Islet of Langerhans (tissue), 1 donor: Measurements from ENCODE around the gene MRC2.

Source experiments
- FAIRE-seq: peaks from one replicate; lab custom pipeline; 2011; peaks lifted over from hg19 to GRCh38; lab: Jason Lieb, UNC

The MRC2 gene

GRCh38 chr17:62701706-62702085 lies 74.2 kb downstream of the MRC2 start:
- FAIRE-seq = no peak

GRCh38 chr17:62702746-62703260 lies 75.3 kb downstream of the MRC2 start:
- FAIRE-seq = no peak

GRCh38 chr17:62703261-62703775 lies 75.8 kb downstream of the MRC2 start:
- no peak for FAIRE-seq

- FAIRE-seq = no peak
Observed at GRCh38 chr17:62703776-62704380, 76.4 kb downstream of the MRC2 start.

- FAIRE-seq = no peak
Observed at GRCh38 chr17:62704381-62704971, 77.0 kb downstream of the MRC2 start.

- no peak for FAIRE-seq
Observed at GRCh38 chr17:62705156-62705777, 77.8 kb downstream of the MRC2 start.

GRCh38 chr17:62705778-62706597 lies 78.5 kb downstream of the MRC2 start:
- no peak for FAIRE-seq

- no peak for FAIRE-seq
Observed at GRCh38 chr17:62706598-62707424, 79.3 kb downstream of the MRC2 start.

- no peak for FAIRE-seq
Observed at GRCh38 chr17:62707425-62707739, 79.9 kb downstream of the MRC2 start.

- no peak for FAIRE-seq
Observed at GRCh38 chr17:62708587-62708986, 81.1 kb downstream of the MRC2 start.

GRCh38 chr17:62712171-62712581 lies 84.7 kb downstream of the MRC2 start:
- no peak for FAIRE-seq

- FAIRE-seq = no peak
Observed at GRCh38 chr17:62713086-62713881, 85.8 kb downstream of the MRC2 start.

- no peak for FAIRE-seq
Observed at GRCh38 chr17:62714016-62714777, 86.7 kb downstream of the MRC2 start.

GRCh38 chr17:62715882-62716390 lies 88.5 kb downstream of the MRC2 start:
- no peak for FAIRE-seq

- FAIRE-seq = no peak
Observed at GRCh38 chr17:62716834-62717588, 89.5 kb downstream of the MRC2 start.

- no peak for FAIRE-seq
Observed at GRCh38 chr17:62717589-62717855, 90.1 kb downstream of the MRC2 start.

GRCh38 chr17:62717889-62718288 lies 90.4 kb downstream of the MRC2 start:
- FAIRE-seq = no peak

- no peak for FAIRE-seq
Observed at GRCh38 chr17:62718429-62718828, 91.0 kb downstream of the MRC2 start.

- FAIRE-seq = no peak
Observed at GRCh38 chr17:62719586-62719985, 92.1 kb downstream of the MRC2 start.
